Neuronal stem cell (in vitro differentiated cells): Measurements from ENCODE around the gene CEP43.
"Not testable (repeated sequence)": the region's sequence is repeated elsewhere in the genome, so short reads cannot be mapped to it uniquely, and the experiment has no call there.

ENCODE experiments used
- DNase-seq: peaks from one replicate; pipeline ENCODE4 v3.0.0-alpha.2; 2013; ENCODE audit warnings: low spot score
- H2AFZ ChIP-seq: one replicate; pipeline ENCODE4 v1.6.1; 2013; ENCODE audit warnings: mild to moderate bottlenecking, low read length, inconsistent platforms
- H2AK5ac ChIP-seq: 2 replicates; pipeline ENCODE4 v1.6.1; 2013; ENCODE audit warnings: low read depth, mild to moderate bottlenecking, inconsistent platforms, low read length, moderate library complexity, mixed read lengths
- H2BK120ac ChIP-seq: 2 replicates; pipeline ENCODE4 v1.6.1; 2013; ENCODE audit warnings: low read depth, mild to moderate bottlenecking, inconsistent platforms, low read length, moderate library complexity, mixed read lengths
- H2BK12ac ChIP-seq: one replicate; pipeline ENCODE4 v1.6.1; 2013; ENCODE audit warnings: low read length, inconsistent platforms
- H2BK15ac ChIP-seq: 2 replicates; pipeline ENCODE4 v1.6.1; 2013; ENCODE audit warnings: mild to moderate bottlenecking, low read length, inconsistent platforms, mixed read lengths
- H2BK5ac ChIP-seq: one replicate; pipeline ENCODE4 v1.6.1; 2013; ENCODE audit warnings: inconsistent platforms, mild to moderate bottlenecking, low read length, moderate library complexity
- H3K14ac ChIP-seq: one replicate; pipeline ENCODE4 v1.6.1; 2013; ENCODE audit warnings: low read length, inconsistent platforms
- H3K18ac ChIP-seq: 2 replicates; pipeline ENCODE4 v1.6.1; 2013; ENCODE audit warnings: low read length, inconsistent platforms
- H3K23ac ChIP-seq: 2 replicates; pipeline ENCODE4 v1.6.1; 2013; ENCODE audit warnings: low read depth, mild to moderate bottlenecking, mixed read lengths, low read length, inconsistent platforms; ENCODE audit not compliant: poor library complexity
- H3K27ac ChIP-seq: replicated peaks from 3 replicates; pipeline ENCODE4 v1.5.1; 2013; ENCODE audit warnings: low read length, inconsistent platforms
- H3K27me3 ChIP-seq, 3 experiments: 2 replicates each; pipeline ENCODE4 v1.6.1; 2013; ENCODE audit warnings: low read length in 3 of 3, mild to moderate bottlenecking in 2 of 3, inconsistent platforms in 1 of 3, low read depth in 1 of 3, mixed read lengths in 1 of 3, moderate library complexity in 1 of 3; ENCODE audit not compliant: control insufficient read depth in 3 of 3, insufficient read depth in 3 of 3
- H3K36me3 ChIP-seq, 2 donors: replicated peaks in 1 of 2; 2 replicates each; pipeline ENCODE4 v1.6.1; 2013; ENCODE audit warnings: low read length in 2 of 2; ENCODE audit not compliant: control insufficient read depth in 2 of 2, insufficient read depth in 2 of 2
- H3K4ac ChIP-seq: 2 replicates; pipeline ENCODE4 v1.6.1; 2013; ENCODE audit warnings: inconsistent platforms, mild to moderate bottlenecking, low read length, moderate library complexity
- H3K4me1 ChIP-seq, 2 donors: 1 replicate in 1 of 2; 2 replicates in 1 of 2; pipeline ENCODE4 v1.6.1; 2013; ENCODE audit warnings: low read length in 2 of 2, low read depth in 1 of 2; ENCODE audit not compliant: control insufficient read depth in 2 of 2, insufficient read depth in 1 of 2
- H3K4me2 ChIP-seq: one replicate; pipeline ENCODE4 v1.6.1; 2013; ENCODE audit warnings: mild to moderate bottlenecking, low read length, inconsistent platforms; ENCODE audit not compliant: insufficient read depth, poor library complexity, severe bottlenecking
- H3K4me3 ChIP-seq, 2 donors: 2 replicates each; pipeline ENCODE4 v1.5.1; 2013; ENCODE audit warnings: low read length in 2 of 2, mild to moderate bottlenecking in 2 of 2, inconsistent platforms in 1 of 2, moderate library complexity in 1 of 2
- H3K79me1 ChIP-seq: one replicate; pipeline ENCODE4 v1.6.1; 2013; ENCODE audit warnings: low read depth, mild to moderate bottlenecking, inconsistent platforms, low read length, moderate library complexity
- H3K9ac ChIP-seq: one replicate; pipeline ENCODE4 v1.6.1; 2013; ENCODE audit warnings: mild to moderate bottlenecking, low read depth, low read length, inconsistent platforms; ENCODE audit not compliant: poor library complexity
- H3K9me3 ChIP-seq, 2 donors: replicated peaks in 1 of 2; 2 replicates each; pipeline versions ENCODE3 to v1.6.1; 2013; ENCODE audit warnings: low read length in 2 of 2, mild to moderate bottlenecking in 2 of 2, inconsistent platforms in 1 of 2, low read depth in 1 of 2, mixed read lengths in 1 of 2, moderate library complexity in 1 of 2; ENCODE audit not compliant: control insufficient read depth in 2 of 2, insufficient read depth in 1 of 2
- H4K8ac ChIP-seq: one replicate; pipeline ENCODE4 v1.6.1; 2013; ENCODE audit warnings: low read depth, mild to moderate bottlenecking, inconsistent platforms, low read length, moderate library complexity
- H4K91ac ChIP-seq: one replicate; pipeline ENCODE4 v1.6.1; 2013; ENCODE audit warnings: low read length, low read depth, mild to moderate bottlenecking, inconsistent platforms; ENCODE audit not compliant: poor library complexity
- WGBS, 2 donors: extraction: QIAGEN DNeasy Blood & Tissue Kit; methylation state at CpG; one replicate each; pipeline ENCODE4 v1.1.7; 2013; ENCODE audit warnings: missing lambda C conversion rate in 2 of 2, mixed read lengths in 1 of 2; ENCODE audit not compliant: insufficient read length in 2 of 2, insufficient replicate concordance in 1 of 2; ENCODE audit errors: extremely low coverage in 2 of 2; 5-methylcytosine and 5-hydroxymethylcytosine counted together

CEP43 gene

DNA sequence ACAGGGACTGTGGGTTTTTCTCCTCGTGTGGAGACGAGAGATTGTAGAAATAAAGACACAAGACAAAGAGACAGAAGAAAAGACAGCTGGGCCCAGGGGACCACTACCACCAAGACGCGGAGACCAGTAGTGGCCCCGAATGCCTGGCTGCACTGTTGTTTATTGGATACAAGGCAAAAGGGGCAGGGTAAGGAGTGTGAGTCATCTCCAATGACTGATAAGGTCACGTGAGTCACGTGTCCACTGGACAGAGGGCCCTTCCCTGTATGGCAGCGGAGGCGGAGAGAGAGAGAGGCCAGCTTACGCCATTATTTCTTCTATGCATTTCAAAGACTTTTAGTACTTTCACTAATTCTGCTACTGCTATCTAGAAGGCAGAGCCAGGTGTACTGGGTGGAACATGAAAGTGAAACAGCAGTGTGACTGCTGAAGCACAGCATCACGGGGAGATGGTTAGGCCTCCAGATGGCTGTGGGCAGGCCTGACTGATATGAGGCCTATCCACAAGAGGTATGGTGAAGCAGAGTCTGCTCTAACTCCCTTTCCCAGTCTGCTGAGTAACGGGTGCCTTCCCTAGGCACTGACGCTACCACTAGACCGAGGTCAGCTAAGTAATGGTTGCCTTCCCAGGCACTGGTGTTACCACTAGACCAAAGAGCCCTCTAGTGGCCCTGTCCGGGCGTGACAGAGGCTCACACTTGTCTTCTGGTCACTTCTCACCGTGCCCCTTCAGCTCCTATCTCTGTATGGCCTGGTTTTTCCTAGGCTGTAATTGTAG, 48.1 kb upstream of the CEP43 start:
- H2BK15ac ChIP-seq, H3K4me2 ChIP-seq, H3K4me1 ChIP-seq, H3K9ac ChIP-seq, H3K4me3 ChIP-seq, H3K9me3 ChIP-seq, H4K91ac ChIP-seq, H3K4ac ChIP-seq, H2BK12ac ChIP-seq, H2BK120ac ChIP-seq, H2BK5ac ChIP-seq, H3K27me3 ChIP-seq, H4K8ac ChIP-seq, H3K23ac ChIP-seq, H3K14ac ChIP-seq, DNase-seq, H3K79me1 ChIP-seq, H2AK5ac ChIP-seq, H3K18ac ChIP-seq, H3K27ac ChIP-seq, H2AFZ ChIP-seq: not testable (repeated sequence)
- peaks cover 6 to 26% of the 10 kb centered on the region in 2 donors for H3K36me3 ChIP-seq
- WGBS, 2 donors: no CpG with 5 or more reads among the region's 17 CpGs

DNA sequence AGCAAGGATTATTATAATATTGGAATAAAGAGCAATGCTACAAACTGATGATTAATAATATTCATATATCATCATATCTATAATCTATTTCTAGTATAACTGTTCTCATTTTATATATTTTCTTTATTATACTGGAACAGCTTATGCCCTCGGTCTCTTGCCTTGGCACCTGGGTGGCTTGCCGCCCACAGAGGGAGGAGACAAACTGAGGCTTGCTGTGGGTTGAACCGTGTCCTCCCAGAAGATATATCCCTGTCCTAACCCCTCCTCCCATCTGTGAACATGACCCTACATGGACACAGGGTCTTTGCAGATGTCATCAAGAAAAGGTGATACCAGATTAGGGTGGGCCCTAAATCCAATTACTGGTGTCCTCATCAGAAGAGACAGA, 47.5 kb upstream of the CEP43 start:
- Histone ChIP-seq H3K18ac (no peak overlapping the region), H3K36me3 (peaks cover 6 to 23% of the 10 kb centered on the region in 2 donors), H4K8ac (no peak overlapping the region), H2BK15ac (no peak overlapping the region), H3K9me3 (peaks cover 3 to 5% of the 10 kb centered on the region in 2 donors), H3K27me3 (no peaks in the 10 kb centered on the region), H3K79me1 (no peaks in the 10 kb centered on the region), H2BK12ac (no peak overlapping the region), H2BK120ac (no peak overlapping the region), H3K14ac (no peak overlapping the region), H3K4me3 (no peak overlapping the region), H4K91ac (no peak overlapping the region), H3K4me1 (peaks cover 3 to 9% of the 10 kb centered on the region in 2 donors), H3K4ac (no peak overlapping the region), H2BK5ac (no peak overlapping the region), H3K23ac (no peak overlapping the region), H3K9ac (no peak overlapping the region), H2AFZ (no peak overlapping the region), H3K27ac (no peak overlapping the region), H3K4me2 (no peak overlapping the region), H2AK5ac (no peak overlapping the region)
- no peak for DNase-seq
- no CpG with 5 or more reads among the region's 3 CpGs for WGBS, 2 donors

DNA sequence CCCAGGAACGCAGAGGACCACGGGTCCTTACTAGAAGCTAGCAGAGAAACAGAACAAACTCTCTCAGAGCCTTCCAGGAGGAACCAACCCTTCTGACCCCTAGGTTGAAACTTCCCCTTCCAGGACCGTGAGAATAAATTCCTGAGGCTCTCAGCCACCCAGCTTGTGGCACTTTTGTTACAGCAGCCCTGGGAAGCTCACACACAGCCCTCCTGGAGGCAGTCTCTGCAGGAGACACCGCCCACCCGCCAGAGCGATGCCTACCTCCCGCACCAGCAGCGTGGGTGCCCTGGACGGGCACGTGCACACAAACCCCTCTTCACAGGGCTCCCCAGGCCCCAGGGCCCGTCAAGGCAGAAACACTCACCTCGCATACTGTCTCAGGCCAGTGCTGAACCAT, 47.1 kb upstream of the CEP43 start:
- Histone ChIP-seq H4K91ac (no peak overlapping the region), H2AK5ac (no peak overlapping the region), H4K8ac (no peak overlapping the region), H3K18ac (no peak overlapping the region), H3K36me3 (peaks cover 6 to 23% of the 10 kb centered on the region in 2 donors), H3K4me3 (no peak overlapping the region), H3K9me3 (peaks cover 3 to 5% of the 10 kb centered on the region in 2 donors), H3K27ac (no peak overlapping the region), H2BK15ac (no peak overlapping the region), H2BK5ac (no peak overlapping the region), H3K9ac (no peak overlapping the region), H2BK120ac (no peak overlapping the region), H3K14ac (no peak overlapping the region), H2AFZ (no peak overlapping the region), H3K79me1 (peaks cover 2% of the 10 kb centered on the region), H3K4ac (no peak overlapping the region), H3K4me1 (peaks cover 3 to 10% of the 10 kb centered on the region in 2 donors), H3K23ac (no peak overlapping the region), H2BK12ac (no peak overlapping the region), H3K27me3 (no peaks in the 10 kb centered on the region), H3K4me2 (no peak overlapping the region)
- no CpG with 5 or more reads among the region's 12 CpGs for WGBS, 2 donors
- DNase-seq: no peak

DNA sequence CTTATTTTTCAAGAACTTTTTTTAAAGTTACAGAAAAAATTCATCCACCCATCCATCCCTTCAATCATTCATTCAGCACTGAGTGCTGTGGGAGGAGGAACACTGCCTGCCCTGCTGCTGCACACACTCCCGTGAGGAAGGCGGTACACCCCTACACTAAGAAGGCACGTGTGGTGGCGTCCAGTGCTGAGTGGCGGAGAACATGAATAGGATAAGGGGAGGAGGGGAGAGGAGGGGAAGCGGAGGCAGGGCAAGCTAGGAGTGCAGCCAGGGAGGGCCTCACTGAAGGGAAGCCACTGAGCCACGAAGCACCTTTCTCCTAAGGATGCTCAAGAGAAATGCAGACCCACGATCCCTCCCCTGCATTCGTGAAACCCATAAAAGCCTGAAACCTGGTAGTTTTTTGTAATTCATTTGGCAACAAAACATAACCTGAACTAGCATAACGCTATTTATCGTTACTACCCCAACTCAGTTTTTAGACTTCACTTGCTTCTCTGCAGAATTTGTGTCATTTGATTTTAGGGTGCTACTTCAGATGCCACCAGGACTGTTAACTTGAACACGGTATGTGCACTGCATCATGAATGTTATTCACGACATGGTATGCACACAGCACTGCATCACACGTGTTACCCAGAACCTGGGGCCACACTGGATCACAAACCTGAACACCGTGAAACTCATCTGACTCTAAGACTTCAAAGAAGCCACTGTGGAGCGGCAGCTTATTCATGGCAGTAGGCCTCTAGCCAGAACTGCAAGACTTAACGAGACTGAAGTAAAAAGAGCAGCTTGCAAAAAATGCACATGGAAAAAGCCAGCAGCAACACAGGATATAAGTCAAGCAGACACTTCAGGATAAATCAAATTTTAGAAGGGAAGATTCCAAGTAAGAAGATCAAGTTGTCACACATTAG, 46.4 kb upstream of the CEP43 start:
- Histone ChIP-seq H3K4me3 (no peak overlapping the region), H3K9ac (no peak overlapping the region), H3K18ac (peak overlapping the region; percentile 77), H3K14ac (no peak overlapping the region), H3K9me3 (peaks cover 3 to 5% of the 10 kb centered on the region in 2 donors), H2BK15ac (peak overlapping the region; percentile 27), H3K36me3 (peaks cover 6 to 16% of the 10 kb centered on the region in 2 donors), H2AFZ (no peak overlapping the region), H4K91ac (no peak overlapping the region), H3K27me3 (no peaks in the 10 kb centered on the region), H2BK5ac (no peak overlapping the region), H3K4ac (no peak overlapping the region), H3K4me2 (no peak overlapping the region), H3K79me1 (peaks cover 2% of the 10 kb centered on the region), H2AK5ac (no peak overlapping the region), H3K27ac (no peak overlapping the region), H3K4me1 (peaks cover 4 to 10% of the 10 kb centered on the region in 2 donors), H2BK12ac (no peak overlapping the region), H3K23ac (no peak overlapping the region), H2BK120ac (no peak overlapping the region), H4K8ac (no peak overlapping the region)
- no CpG with 5 or more reads among the region's 17 CpGs for WGBS, 2 donors
- no peak for DNase-seq
